AG08395 (cell line): Measurements from ENCODE around the gene GCN1.
A peak's percentile ranks its signal among the peaks of the same experiment; 100 is the strongest.

Experiments
- DNase-seq: peaks from one replicate; pipeline ENCODE4 v3.0.0; 2012; ENCODE audit warnings: mixed read lengths, low spot score

Gene GCN1

DNA sequence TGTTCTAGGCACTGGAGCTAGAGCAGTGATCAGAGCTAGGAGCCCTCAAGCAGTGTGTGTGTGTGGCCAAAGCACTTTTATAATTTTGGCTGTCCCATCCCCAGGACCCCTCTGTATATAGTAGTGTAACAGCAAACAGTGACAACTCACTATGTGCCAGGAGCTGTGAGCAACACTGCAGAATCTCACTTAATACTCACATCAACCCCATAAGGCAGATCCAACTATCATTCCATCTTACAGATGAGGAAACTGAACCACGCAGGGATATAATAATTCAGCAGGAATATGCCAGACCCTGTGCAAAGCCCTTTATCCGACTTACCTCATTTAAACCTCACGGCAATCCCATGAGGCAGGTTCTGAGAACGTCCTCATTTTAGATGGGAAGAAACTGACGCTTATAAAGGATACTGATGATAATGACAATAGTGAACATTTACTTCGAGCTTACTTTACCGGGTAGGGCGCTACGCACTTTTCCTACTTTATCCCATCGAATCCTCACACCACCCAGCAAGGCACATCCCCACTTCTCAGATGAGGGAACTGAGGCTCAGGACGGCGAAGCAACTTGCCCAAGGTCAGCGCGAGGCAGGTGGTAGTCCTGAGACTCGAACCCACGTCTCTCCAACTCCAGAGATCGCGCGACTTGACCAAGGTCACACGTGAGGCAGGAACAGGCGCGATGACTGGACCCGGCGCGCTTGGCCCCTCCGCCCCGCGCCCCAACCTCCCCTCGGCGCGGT, 78.6 kb downstream of the GCN1 start:
- DNase-seq: peak; percentile 49

- DNase-seq: no peak
These were observed 79.4 kb downstream of the GCN1 start for GRCh38 chr12:120115066-120115465.

DNA sequence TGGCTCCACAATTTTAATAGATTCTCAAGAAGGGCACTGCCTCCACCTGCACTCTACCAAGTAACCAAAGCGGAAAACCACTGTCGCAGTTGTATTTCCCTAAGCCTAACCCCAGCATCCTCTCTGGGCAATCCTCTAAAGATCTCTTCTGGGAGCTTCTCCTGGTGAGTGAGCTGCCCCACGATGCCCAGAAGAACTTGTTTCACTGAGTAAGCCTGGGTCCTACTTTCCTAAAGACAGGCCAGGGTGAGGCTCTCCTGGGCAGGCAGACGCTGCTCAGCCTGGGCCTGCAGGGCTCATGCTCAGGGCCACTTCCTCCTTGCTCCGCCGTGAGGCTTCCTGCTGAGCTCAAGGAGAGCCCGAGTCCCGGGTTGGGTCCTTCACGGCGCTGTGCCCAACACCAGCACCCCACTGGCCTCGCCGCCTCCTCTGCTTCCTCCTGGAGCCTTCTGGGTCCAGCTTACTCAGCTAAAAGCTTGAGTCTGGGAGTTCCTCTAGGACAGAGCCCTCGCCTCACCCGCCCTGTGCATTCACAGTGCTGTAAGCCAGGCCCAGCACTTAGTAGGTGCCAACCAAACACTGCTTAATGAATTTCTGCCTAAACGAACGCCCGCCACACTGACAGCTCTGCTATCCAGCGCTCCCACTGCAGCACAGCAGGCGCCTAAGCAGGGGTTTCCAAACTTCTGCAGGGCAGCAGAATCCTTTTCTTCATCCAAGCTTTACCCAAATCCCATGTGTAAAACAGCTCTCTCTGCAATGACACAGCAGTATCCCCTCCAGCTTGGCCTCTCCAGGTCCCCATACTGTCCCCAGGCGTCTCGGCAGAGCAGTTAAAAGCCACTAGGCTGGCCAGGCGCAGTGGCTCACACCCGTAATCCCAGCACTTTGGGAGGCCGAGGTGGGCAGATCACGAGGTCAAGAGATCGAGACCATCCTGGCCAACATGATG, 83.7 kb downstream of the GCN1 start:
- no peak for DNase-seq

DNA sequence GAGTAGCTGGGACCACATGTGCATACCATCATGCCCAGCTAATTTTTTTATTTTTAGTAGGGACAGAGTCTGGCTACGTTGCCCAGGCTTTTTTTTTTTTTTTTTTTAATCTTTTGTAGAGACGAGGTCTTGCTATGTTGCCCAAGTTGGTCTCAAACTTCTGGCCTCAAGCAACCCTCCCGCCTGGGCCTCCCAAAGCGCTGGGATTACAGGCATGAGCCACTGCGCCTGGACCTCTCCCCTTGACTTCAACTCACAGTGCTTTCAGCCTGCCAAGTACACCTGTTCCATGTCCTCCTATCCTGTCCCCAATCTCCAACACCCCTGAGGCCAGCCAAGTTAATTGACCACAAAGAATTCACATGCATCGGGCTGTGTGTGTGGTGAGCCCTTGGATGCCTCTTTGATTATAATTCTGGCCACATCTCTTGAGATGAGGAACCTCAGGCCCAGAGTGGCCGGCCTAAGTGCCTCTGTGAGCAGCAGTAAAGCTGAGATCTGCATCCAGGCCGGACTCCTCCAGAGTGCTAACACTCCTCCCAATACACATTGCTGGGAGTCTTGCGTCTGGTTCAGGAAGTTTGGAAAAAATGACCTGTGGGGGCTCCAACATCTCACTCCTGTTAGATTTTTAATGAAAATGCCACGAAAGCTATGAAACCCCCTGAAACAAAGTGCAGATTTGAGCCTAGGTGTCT, 84.8 kb downstream of the GCN1 start:
- no peak for DNase-seq

DNA sequence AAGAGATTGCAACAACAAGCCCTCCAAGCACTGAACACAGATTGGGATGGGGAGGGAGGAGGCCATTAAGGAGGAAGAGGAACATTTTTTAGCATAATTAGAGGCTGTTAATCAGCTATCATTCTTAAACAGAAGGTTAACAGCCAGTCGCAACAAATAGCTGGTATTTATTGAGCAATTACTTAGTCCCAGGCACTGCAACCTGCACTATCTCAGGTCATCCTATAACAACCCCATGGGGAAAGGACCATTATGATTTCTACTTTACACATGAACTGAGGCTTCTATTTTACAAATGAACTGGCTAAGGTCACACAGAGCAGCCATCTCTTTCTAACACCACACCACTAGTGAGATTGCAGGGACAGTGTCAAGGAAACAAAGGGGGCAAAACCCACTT, 88.4 kb downstream of the GCN1 start:
- no peak for DNase-seq

- no peak for DNase-seq
These were observed 91.1 kb downstream of the GCN1 start for GRCh38 chr12:120103371-120103770.

DNA sequence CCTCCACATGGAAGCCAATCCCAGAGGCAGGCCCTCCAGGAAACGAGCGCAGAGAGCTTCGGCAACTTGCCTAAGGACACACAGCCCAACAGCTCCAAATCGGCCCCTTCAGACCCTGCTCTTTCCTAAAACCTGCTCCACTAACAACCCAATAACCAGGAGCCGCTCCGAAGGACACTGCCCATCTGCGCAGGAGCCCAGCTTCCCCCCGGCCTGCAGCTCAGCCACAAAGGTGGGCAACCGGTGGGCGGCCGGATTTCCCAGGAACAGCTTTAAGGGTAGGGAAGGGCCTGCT, 91.5 kb downstream of the GCN1 start:
- DNase-seq: no peak

DNA sequence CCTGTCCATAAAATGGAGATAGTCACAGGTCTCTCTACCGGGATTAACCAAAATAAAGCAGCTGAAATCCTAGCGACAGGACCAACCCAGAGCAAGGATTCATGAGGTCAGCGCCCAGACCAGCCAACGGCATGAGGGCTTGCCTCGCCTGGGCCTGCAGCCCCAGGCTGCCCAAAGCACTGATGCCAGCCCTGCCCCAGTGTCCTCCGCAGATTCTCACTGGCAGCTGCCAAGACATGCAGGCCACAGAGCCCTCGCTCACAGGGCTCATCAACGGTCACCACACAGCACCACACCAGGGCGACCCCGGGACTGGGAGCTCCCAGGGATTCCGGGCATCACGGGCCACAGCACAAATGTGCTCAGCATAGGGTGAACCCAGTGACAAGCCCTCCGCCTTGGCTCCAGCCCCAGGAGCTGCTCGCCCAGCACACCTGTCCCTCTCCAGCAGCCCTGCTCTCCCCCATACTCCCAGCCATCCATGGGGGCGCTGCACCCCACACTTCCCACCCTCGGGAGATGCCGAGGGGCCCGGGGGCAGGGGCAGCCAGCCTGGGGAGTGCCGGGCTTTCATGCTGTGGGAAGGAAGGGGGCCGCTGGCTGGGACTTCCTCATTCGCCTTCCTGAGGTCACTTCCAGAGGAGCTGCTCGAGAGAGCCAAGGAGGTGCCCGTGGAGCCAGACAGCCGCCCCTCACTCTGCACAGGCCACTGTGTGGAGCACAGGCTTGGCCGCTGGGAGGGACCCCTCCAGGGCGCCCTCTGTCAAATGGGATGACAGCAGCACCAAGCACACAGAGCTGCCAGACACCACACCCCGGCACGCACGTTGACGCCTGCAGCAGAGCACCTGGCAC, 92.1 kb downstream of the GCN1 start:
- DNase-seq: no peak

DNA sequence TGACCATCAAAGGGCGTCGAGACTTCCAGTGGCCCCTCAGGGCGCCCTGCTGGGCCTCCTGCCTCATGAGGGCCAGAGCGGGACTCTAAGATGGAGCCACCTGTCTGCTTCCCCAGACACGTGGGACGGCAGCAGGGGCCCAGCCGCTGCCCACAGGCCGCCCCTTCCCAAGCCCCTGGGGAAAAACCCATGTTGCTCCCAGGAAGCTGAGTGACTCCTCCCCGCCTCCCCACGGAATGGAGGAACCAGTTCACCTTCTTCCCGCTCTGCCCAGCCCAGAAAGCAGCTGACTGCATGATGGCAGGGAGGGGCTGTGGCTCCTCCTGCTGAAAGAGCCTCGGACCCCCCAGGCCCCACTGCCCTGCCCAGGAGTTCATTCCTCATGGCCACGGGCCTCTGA, 92.9 kb downstream of the GCN1 start:
- no peak for DNase-seq

- DNase-seq: no peak
These were observed 93.3 kb downstream of the GCN1 start for GRCh38 chr12:120101182-120101581.

GRCh38 chr12:120100630-120101029, 93.9 kb downstream of the GCN1 start:
- DNase-seq: peak; percentile 60

GRCh38 chr12:120099738-120100137, 94.8 kb downstream of the GCN1 start:
- DNase-seq: no peak

GRCh38 chr12:120098756-120099470, 95.6 kb downstream of the GCN1 start:
- no peak for DNase-seq

GRCh38 chr12:120096671-120097202, 97.8 kb downstream of the GCN1 start:
- no peak for DNase-seq

DNA sequence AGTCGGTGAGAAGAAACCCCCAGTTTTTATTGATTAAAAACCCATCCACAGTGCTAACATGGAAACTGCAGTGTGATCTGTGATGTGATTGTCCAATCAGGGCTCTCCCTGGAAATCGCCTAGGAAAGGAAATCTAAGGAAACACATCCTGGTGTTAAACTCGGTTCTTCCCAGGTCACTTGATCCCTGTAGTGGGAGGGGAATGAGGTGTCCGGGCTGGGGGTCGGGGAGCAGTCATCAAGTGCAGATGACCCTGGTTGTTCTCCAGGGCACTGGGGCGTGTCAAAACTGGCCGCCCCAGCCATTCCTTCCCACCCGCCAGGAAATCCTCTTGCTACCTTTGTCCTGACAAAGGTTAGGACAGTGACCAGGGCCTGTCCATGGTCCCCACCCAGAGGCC, 98.8 kb downstream of the GCN1 start:
- no peak for DNase-seq

GRCh38 chr12:120095331-120095730, 99.2 kb downstream of the GCN1 start:
- DNase-seq: no peak

DNA sequence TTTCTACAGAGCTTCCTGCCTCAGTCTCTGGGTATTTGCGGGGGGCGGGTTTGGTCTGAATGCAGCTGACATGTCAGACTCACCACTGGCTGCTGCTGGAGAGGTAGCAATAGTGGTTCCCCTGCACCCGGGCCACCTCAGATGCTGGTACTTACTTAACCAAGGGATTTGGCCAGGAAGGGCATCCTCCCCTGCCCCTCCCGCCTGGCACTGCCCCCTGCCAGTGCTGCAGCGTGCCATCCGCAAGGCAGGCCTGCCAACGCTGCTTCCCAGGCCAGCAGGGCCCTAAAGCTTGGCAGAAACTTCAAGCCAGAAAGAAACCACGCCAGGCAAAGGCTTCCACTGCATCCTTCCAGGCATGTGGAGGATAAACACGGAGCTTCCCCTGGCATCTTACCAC, 100.0 kb downstream of the GCN1 start:
- DNase-seq: no peak

DNA sequence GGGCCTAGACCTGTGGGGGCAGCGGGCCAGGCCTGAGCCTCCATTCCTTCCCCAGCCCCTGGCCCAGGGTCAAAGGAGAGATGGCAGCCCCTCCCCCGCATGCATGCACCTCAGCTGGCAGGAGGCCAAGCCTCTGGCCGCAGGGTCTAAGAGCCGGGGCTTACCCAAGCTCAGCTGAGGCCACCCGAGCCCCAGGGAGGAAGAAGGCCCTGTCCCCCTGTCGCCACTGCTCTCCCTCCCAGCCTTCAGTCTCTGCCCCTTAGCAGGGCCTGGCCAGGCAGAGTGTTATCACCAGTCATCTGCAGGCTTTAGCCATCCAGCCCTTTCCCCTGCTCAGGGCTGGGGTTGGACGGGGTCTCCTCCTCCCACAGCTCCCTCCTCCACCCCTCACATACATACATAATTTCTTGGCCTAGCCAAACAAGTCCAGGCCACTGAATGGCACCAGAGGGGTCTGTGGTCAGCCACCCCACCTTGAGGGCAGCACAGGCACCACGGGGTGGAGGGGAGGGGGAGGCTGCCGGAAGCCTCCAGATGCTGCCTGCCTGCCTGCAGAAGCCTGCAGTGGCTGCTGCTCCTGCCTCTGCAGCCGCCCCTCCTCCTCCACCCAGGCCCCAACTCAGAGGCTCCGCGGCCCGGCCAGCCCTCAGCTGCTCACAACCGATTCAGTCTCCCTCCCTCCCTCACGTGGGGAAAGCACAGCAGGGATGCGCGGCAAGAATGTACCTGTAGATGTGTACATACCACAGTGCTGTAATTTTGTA, 100.7 kb downstream of the GCN1 start:
- DNase-seq: no peak

GRCh38 chr12:120093336-120093591, 101.3 kb downstream of the GCN1 start:
- DNase-seq: no peak

DNA sequence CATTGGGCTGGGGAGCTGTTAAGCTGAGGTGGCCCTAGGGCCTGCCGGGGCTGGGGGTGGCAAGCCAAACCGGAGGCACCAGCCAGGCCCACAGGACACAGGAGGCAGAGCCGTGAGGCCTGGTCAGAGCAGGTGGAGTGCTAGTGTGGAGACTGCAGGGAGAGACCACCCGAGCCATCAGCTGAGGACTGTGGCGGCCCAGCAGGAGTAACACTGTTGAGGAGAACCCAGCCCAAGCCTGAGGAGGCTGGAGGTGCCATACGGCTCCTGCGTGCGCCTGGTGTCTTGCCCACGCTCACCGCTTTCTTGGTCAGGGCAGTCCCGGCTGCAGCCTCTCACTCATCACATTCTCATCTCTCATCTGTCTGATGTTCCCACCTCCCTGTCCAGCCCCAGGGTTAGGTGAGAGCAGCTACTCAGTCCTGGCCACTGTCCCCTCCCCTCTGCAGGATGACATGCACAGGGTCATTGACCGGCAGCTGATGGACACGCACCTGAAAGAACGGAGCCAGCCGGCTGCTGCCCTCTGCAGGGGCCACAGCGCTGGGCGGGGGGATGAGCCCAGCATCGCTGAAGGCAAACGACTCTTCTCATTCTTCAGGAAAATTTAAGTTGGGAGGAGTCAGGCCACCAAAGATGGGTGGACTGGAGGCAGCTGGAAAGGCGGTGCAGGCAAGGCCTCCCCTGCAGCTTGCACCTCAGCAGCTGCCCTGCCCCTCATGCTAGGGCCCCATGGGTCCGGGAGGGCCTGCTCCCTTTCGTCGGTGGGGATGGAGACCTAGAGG, 101.8 kb downstream of the GCN1 start:
- no peak for DNase-seq
